GM19193 (cell line): ENCODE data around the gene KRTCAP2.

ENCODE experiments used
- POLR2A ChIP-seq: IDR thresholded peaks from 4 replicates; pipeline ENCODE4 v1.6.1; 2011; ENCODE audit not compliant: insufficient read depth, insufficient read length; ENCODE audit errors: extremely low read depth

The KRTCAP2 gene

GRCh38 chr1:155186794-155187455, 13.8 kb upstream of the KRTCAP2 start:
- TF ChIP-seq POLR2A: no peak

DNA sequence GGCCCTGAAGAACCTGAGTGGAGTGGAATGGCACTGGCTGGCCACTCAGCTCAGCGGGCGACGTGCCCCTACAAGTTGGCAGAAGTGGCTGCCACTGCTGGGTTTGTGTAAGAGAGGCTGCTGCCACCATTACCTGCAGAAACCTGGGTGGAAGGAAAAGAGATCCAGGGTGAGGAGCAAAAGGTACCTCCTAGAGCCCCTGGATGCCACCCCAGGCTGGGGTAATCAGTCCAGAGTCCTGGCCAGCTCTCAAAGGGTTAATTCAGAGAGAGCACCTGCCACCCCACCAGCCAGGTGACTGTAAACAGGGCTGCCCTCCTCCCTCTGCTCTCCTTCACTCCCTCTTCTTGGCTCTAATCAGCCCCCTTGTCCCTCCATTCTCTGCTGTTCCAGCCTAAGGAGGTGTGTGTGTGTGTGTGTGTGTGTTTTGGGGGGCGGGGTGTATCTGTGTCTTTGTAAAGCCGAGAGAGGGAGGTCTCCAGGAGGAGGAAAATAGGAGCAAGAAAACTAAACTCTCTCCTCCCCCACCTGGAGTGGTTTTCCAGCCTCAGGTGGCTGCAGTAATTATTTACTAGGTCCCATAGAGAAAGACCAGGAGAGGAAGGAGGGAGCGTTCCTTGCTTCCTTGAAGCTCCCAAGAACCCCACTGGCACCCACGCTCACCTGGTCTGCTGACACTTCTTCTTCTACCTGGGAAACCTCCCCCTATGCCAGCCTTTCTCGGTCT, 13.1 kb upstream of the KRTCAP2 start:
- no peak for TF ChIP-seq POLR2A

- no peak for TF ChIP-seq POLR2A
Measured at GRCh38 chr1:155185783-155186066, 12.6 kb upstream of the KRTCAP2 start.

DNA sequence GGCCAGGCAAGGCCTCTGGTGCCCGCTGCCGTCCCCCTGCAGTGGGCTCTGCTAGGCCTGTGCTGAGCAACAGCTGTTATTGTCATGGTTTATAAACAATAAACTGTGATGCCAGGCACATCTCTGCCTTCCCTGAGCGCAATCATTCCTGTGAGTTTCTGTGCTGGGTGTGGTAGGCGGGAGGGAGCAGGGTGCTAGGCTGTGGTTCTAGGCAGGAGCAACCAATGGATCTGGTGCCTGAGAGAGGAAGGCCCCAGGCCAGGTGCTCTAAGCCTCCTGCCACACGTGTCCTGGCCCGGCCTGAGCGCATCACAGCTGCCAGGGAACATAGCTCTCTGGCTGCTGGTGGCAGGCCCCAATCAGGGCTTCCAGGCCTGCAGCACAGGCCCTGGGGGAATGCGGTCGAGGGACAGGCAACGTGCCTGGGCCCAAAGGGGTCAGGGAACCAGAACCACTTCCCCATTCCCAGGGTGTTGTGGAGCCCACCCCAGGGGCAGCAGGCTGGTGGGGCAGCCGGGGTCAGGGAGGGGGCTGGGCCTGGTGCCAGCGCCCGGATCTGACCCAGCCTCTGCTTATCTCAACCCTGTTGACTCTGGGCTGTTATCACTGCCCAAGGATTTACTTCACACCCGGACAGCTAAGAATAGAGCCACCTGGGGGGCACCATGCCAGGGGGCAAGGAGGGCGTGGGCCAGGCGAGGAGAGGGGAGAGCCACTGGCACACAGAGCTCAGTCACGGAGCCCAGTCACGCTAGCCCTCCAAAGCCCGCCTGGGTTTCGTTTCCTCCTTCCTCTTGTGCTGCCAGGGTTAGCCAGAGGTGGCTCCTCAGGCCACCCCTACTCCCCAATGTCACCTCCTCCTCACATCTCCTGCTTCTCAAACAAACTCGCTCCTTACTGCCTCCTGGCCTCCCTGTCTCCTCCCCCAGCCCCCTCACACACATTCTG, 12.0 kb upstream of the KRTCAP2 start:
- peak; percentile 56 for TF ChIP-seq POLR2A

GRCh38 chr1:155184351-155184811, 11.3 kb upstream of the KRTCAP2 start:
- TF ChIP-seq POLR2A: no peak

DNA sequence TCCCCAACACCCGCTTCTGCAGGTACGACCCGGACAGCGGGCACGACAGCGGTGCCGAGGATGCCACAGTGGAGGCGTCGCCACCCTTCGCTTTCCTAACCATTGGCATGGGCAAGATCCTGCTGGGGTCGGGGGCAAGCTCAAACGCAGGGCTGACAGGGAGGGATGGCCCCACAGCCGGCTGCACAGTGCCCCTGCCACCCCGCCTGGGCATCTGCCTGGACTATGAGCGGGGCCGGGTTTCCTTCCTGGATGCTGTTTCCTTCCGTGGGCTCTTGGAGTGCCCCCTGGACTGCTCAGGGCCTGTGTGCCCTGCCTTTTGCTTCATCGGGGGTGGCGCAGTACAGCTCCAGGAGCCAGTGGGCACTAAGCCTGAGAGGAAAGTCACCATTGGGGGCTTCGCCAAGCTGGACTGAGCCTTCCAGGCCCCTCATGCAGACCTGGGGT, 10.7 kb upstream of the KRTCAP2 start:
- no peak for TF ChIP-seq POLR2A

GRCh38 chr1:155182052-155182550, 9.0 kb upstream of the KRTCAP2 start:
- TF ChIP-seq POLR2A: no peak

- TF ChIP-seq POLR2A: no peak
Measured at GRCh38 chr1:155181371-155182051, 8.4 kb upstream of the KRTCAP2 start.

GRCh38 chr1:155179112-155180031, 6.3 kb upstream of the KRTCAP2 start:
- TF ChIP-seq POLR2A: no peak

DNA sequence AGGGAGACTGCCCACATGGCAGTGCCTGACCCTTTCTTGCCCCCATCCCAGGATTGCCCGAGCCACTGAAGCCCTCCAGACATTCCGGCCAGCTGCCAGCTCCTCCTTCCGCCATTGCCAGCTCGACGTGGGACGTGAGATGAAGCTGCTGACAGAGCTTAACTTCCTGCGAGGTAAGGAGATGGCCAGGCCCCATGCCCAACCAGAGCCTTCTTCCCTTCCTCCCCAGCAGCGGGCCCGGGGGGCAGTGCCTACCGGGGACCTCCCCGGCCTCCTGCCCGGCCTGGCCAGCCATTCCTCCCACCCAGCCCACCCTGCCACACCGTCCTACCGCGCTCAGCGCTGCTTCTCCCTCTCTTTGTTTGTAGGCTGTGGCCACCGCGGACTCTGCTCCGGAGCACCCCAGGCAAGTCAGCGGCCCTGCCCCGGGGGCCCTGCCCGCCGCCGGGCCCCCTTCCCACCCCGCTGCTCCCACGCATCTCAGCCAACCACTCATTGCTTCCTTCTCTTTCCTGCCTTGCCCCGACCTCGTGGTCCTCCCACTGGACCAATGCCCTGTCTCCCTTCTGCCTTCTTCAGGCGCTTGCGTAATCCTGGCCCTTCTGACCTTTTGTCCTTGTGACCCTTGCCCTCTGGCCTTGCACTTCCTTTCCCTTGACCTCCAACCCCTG, 5.5 kb upstream of the KRTCAP2 start:
- TF ChIP-seq POLR2A: no peak

DNA sequence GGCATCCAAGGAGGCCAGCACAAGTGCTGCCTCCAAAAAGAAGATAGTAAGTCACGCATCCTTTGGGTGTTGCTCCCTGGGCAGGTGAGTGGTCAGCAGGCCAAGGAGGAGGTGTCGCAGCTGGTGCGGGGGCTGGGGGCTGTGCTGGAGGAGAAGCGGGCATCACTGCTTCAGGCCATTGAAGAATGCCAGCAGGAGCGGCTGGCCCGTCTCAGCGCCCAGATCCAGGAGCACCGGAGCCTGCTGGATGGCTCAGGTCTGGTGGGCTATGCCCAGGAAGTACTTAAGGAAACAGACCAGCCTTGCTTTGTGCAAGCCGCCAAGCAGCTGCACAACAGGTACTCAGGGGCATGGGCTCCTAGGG, 4.8 kb upstream of the KRTCAP2 start:
- TF ChIP-seq POLR2A: no peak

GRCh38 chr1:155177192-155177917, 4.3 kb upstream of the KRTCAP2 start:
- TF ChIP-seq POLR2A: no peak
